K562 (cell line): ENCODE measurements around the gene PRKCB. TPM values are rescaled to one million over a fixed set of nuclear protein-coding genes. Genes with fewer than 3 reads are reported as not detected.

Experiments
- ADNP ChIP-seq: fragments of 200-800 bp; sonication (Bioruptor generic); IDR thresholded peaks from 2 replicates; pipeline ENCODE4 v1.6.1; 2016; ENCODE audit warnings: missing genetic modification characterization, missing compliant biosample characterization
- AFF1 ChIP-seq, 2 experiments: fragments of 450-650 bp; IDR thresholded peaks; 2 replicates each; pipeline ENCODE4 v1.6.1; 2018; ENCODE audit warnings: mild to moderate bottlenecking in 2 of 2, low read depth in 1 of 2; ENCODE audit not compliant: partially characterized antibody in 2 of 2
- ARID1B ChIP-seq: fragments of 450-650 bp; IDR thresholded peaks from 2 replicates; pipeline ENCODE4 v1.6.1; 2016; ENCODE audit warnings: antibody characterized with exemption, mild to moderate bottlenecking, inconsistent platforms
- BRD9 ChIP-seq: fragments of 450-650 bp; IDR thresholded peaks from 2 replicates; pipeline ENCODE4 v1.6.1; 2018; ENCODE audit warnings: low read depth; ENCODE audit not compliant: partially characterized antibody
- ETV6 ChIP-seq, 3 experiments: fragments of 150-350 bp in 1 of 3; sonication (generic) in 1 of 3; formaldehyde crosslinking in 1 of 3; IDR thresholded peaks; 2 replicates each; pipeline versions ENCODE4 v1.6.1 to v1.8.0; 2014 to 2022; ENCODE audit warnings: borderline replicate concordance in 2 of 3, low read depth in 2 of 3, antibody characterized with exemption in 1 of 3, low read length in 1 of 3, mild to moderate bottlenecking in 1 of 3, missing genetic modification reagents in 1 of 3
- GTF3C2 ChIP-seq: IDR thresholded peaks from 3 replicates; pipeline ENCODE4 v1.6.1; 2011; ENCODE audit warnings: borderline replicate concordance, mild to moderate bottlenecking, moderate library complexity; ENCODE audit not compliant: insufficient read length; ENCODE audit errors: extremely low read depth
- HMGN3 ChIP-seq: IDR thresholded peaks from 2 replicates; pipeline ENCODE4 v1.6.1; 2011; ENCODE audit warnings: borderline replicate concordance, low read depth, mild to moderate bottlenecking, mixed read lengths, low read length; ENCODE audit not compliant: insufficient read length; ENCODE audit errors: extremely low read depth
- KAT7 ChIP-seq: sonication (generic); formaldehyde crosslinking; IDR thresholded peaks from 2 replicates; pipeline ENCODE4 v1.8.0; 2022; ENCODE audit warnings: missing genetic modification reagents, mild to moderate bottlenecking, borderline replicate concordance
- NCOA1 ChIP-seq: fragments of 450-650 bp; IDR thresholded peaks from 2 replicates; pipeline ENCODE4 v1.6.1; 2016; ENCODE audit warnings: low read depth
- NR3C1 ChIP-seq: sonication (generic); formaldehyde crosslinking; IDR thresholded peaks from 2 replicates; pipeline ENCODE4 v1.8.1; 2022; ENCODE audit warnings: missing genetic modification reagents
- SMARCE1 ChIP-seq: fragments of 450-650 bp; IDR thresholded peaks from 2 replicates; pipeline ENCODE4 v1.7.1; 2016; ENCODE audit warnings: mild to moderate bottlenecking
- SRF ChIP-seq, 2 experiments: fragments of 250-450, 450-650 bp in 1 of 2; sonication (Bioruptor Pico) in 1 of 2; sonication (generic) in 1 of 2; formaldehyde crosslinking; IDR thresholded peaks; 2 replicates each; pipeline versions ENCODE4 v1.5.0 to v1.5.1; 2020 to 2022; ENCODE audit warnings: mild to moderate bottlenecking in 1 of 2, missing genetic modification reagents in 1 of 2
- TBL1XR1 ChIP-seq, 2 experiments: IDR thresholded peaks; 2 replicates each; pipeline ENCODE4 v1.6.1; 2012; ENCODE audit warnings: improper control_type of control experiment in 2 of 2, low read length in 2 of 2, mild to moderate bottlenecking in 1 of 2
- ZNF395 ChIP-seq: fragments of 200-800 bp; sonication (Bioruptor generic); IDR thresholded peaks from 2 replicates; pipeline ENCODE4 v1.6.1; 2017; ENCODE audit warnings: missing genetic modification characterization, missing compliant biosample characterization
- polyA plus RNA-seq, 8 experiments: library from polyadenylated mRNA; depleted of rRNA in 4 of 8; stranded (reverse) in 5 of 8; unstranded in 3 of 8; fragments of >200 nt; fragmentation: Nextera tagmentation in 2 of 8; fragmentation: Illumina TruSeq in 1 of 8; extraction: Ambion mirVana in 2 of 8; extraction: Trizol in 1 of 8; gene quantifications; 2 replicates each; pipeline versions ENCODE4 v1.2.1 to v1.2.3, GENCODE V29; 2011 to 2014; ENCODE audit warnings: inconsistent platforms in 1 of 8, missing spikeins in 1 of 8
- total RNA-seq, 7 experiments: library from RNA; depleted of rRNA in 6 of 7; stranded (reverse); fragments of >200 nt in 6 of 7; fragmentation: Illumina TruSeq in 2 of 7; extraction: Trizol in 2 of 7; gene quantifications; 2 replicates each; pipeline versions ENCODE4 v1.2.1 to v1.2.3, GENCODE V29; 2011 to 2021; ENCODE audit warnings: low replicate concordance in 1 of 7

The PRKCB gene
- total and polyA plus RNA-seq, 9 of the 15 experiments (the other 6 are each of a cell fraction or from before 2014, with no cell fraction given), result 49.9 to 276 (median 148) TPM

- TF ChIP-seq TBL1XR1 (IDR thresholded peaks at IDR 0.05; ENCODE audit: low read length in 2 of 2) (peak in 1 of 2 experiments; percentile 44; a peak in 1 of 4 replicates), SRF (CRISPR knock-in tag; IDR thresholded peaks at IDR 0.05) (peak in 1 of 2 experiments; percentile 20; a peak in 1 of 4 replicates), NCOA1 (peak; percentile 31; the same call in 1 of the 2 replicates), ARID1B (peak; percentile 24; the same call in 1 of the 2 replicates), AFF1 (IDR thresholded peaks at IDR 0.05; ENCODE audit: low read depth in 1 of 2, partially characterized antibody in 2 of 2) (peak in 1 of 2 experiments; percentile 14), ETV6 (IDR thresholded peaks at IDR 0.05; ENCODE audit: borderline replicate concordance in 1 of 2, low read depth in 2 of 2, low read length in 1 of 2) (peak; percentile 95 to 96), ETV6 (CRISPR knock-in tag; IDR thresholded peaks at IDR 0.05; ENCODE audit: borderline replicate concordance) (no peak), ADNP (tag) (peak; percentile 62; the same call in 1 of the 2 replicates), NR3C1 (CRISPR knock-in tag) (no peak), SMARCE1 (no peak), KAT7 (CRISPR knock-in tag) (no peak), BRD9 (peak; percentile 24), ZNF395 (peak; percentile 19; the same call in 1 of the 2 replicates), GTF3C2 (no peak), HMGN3 (no peak)
Measured at GRCh38 chr16:23902034-23902747, 66.4 kb downstream of the PRKCB start (continued).
